H9 (cell line): ENCODE data around the gene CHID1. TPM values are rescaled to one million over a fixed set of nuclear protein-coding genes. Genes with fewer than 3 reads are reported as not detected.

Source experiments
- DNase-seq: peaks from one replicate; pipeline ENCODE4 v3.0.0-alpha.2; 2017
- H2AFZ ChIP-seq: one replicate; pipeline ENCODE4 v1.6.1; 2013; ENCODE audit warnings: mild to moderate bottlenecking, low read length, control low read depth, moderate library complexity
- H2AK5ac ChIP-seq: 2 replicates; pipeline ENCODE4 v1.6.1; 2013; ENCODE audit warnings: low read length, control low read depth, mixed read lengths; ENCODE audit not compliant: insufficient read length
- H2BK120ac ChIP-seq: one replicate; pipeline ENCODE4 v1.6.1; 2013; ENCODE audit warnings: low read depth, mild to moderate bottlenecking, low read length, control low read depth, inconsistent platforms; ENCODE audit not compliant: poor library complexity, severe bottlenecking
- H2BK12ac ChIP-seq: 2 replicates; pipeline ENCODE4 v1.6.1; 2013; ENCODE audit warnings: low read length, control low read depth, mixed read lengths, low read depth; ENCODE audit not compliant: insufficient read length
- H2BK15ac ChIP-seq: 2 replicates; pipeline ENCODE4 v1.6.1; 2013; ENCODE audit warnings: low read depth, low read length, control low read depth
- H2BK20ac ChIP-seq: one replicate; pipeline ENCODE4 v1.6.1; 2013; ENCODE audit warnings: low read depth, mild to moderate bottlenecking, low read length, control low read depth, inconsistent platforms; ENCODE audit not compliant: poor library complexity, severe bottlenecking
- H2BK5ac ChIP-seq: 2 replicates; pipeline ENCODE4 v1.6.1; 2013; ENCODE audit warnings: low read length, control low read depth, mixed read lengths; ENCODE audit not compliant: insufficient read length
- H3K14ac ChIP-seq: 2 replicates; pipeline ENCODE4 v1.6.1; 2013; ENCODE audit warnings: low read length, control low read depth; ENCODE audit not compliant: insufficient read depth
- H3K18ac ChIP-seq: 2 replicates; pipeline ENCODE4 v1.6.1; 2013; ENCODE audit warnings: low read depth, mild to moderate bottlenecking, mixed read lengths, low read length, control low read depth; ENCODE audit not compliant: insufficient read length
- H3K23ac ChIP-seq: 2 replicates; pipeline ENCODE4 v1.6.1; 2013; ENCODE audit warnings: low read length, control low read depth, mixed read lengths, low read depth; ENCODE audit not compliant: insufficient read length
- H3K23me2 ChIP-seq: 2 replicates; pipeline ENCODE4 v1.6.1; 2013; ENCODE audit warnings: low read depth, mild to moderate bottlenecking, mixed read lengths, low read length, control low read depth; ENCODE audit not compliant: insufficient read length, poor library complexity, severe bottlenecking
- H3K27ac ChIP-seq: 2 replicates; pipeline ENCODE4 v1.5.1; 2013; ENCODE audit warnings: low read length, control low read depth, mixed read lengths, low read depth; ENCODE audit not compliant: insufficient read length
- H3K27me3 ChIP-seq: 2 replicates; pipeline ENCODE4 v1.6.1; 2013; ENCODE audit warnings: low read length, control low read depth, inconsistent platforms; ENCODE audit not compliant: insufficient read depth
- H3K4ac ChIP-seq: 2 replicates; pipeline ENCODE4 v1.6.1; 2013; ENCODE audit warnings: low read depth, mild to moderate bottlenecking, control low read depth, inconsistent platforms, low read length, moderate library complexity
- H3K4me1 ChIP-seq: 2 replicates; pipeline ENCODE4 v1.6.1; 2013; ENCODE audit warnings: low read length, control low read depth, inconsistent platforms; ENCODE audit not compliant: insufficient read depth
- H3K4me2 ChIP-seq: 2 replicates; pipeline ENCODE4 v1.6.1; 2013; ENCODE audit warnings: low read length, control low read depth, mixed read lengths; ENCODE audit not compliant: insufficient read length, insufficient read depth
- H3K56ac ChIP-seq: 2 replicates; pipeline ENCODE4 v1.6.1; 2013; ENCODE audit warnings: low read depth, mild to moderate bottlenecking, mixed read lengths, low read length, control low read depth; ENCODE audit not compliant: insufficient read length
- H3K79me1 ChIP-seq: 2 replicates; pipeline ENCODE4 v1.6.1; 2013; ENCODE audit warnings: low read depth, mild to moderate bottlenecking, moderate library complexity, low read length, control low read depth, inconsistent platforms; ENCODE audit not compliant: insufficient read depth, poor library complexity, severe bottlenecking
- H3K79me2 ChIP-seq: 2 replicates; pipeline ENCODE4 v1.6.1; 2013; ENCODE audit warnings: low read length, control low read depth, inconsistent platforms; ENCODE audit not compliant: insufficient read depth
- H3K9ac ChIP-seq: 2 replicates; pipeline ENCODE4 v1.6.1; 2013; ENCODE audit warnings: low read length, control low read depth, mixed read lengths; ENCODE audit not compliant: insufficient read length; ENCODE audit errors: extremely low read depth
- H3K9me3 ChIP-seq: one replicate; pipeline ENCODE4 v1.6.1; 2013; ENCODE audit warnings: low read depth, low read length, inconsistent platforms; ENCODE audit not compliant: control insufficient read depth
- H3T11ph ChIP-seq: one replicate; pipeline ENCODE4 v1.6.1; 2013; ENCODE audit warnings: mild to moderate bottlenecking, low read length, control low read depth, inconsistent platforms
- H4K20me1 ChIP-seq: one replicate; pipeline ENCODE4 v1.6.1; 2013; ENCODE audit not compliant: control insufficient read depth, insufficient read length, insufficient read depth
- H4K5ac ChIP-seq: 2 replicates; pipeline ENCODE4 v1.6.1; 2013; ENCODE audit warnings: low read depth, mild to moderate bottlenecking, mixed read lengths, low read length, control low read depth; ENCODE audit not compliant: insufficient read length
- H4K8ac ChIP-seq: replicated peaks from 2 replicates; pipeline ENCODE4 v1.6.1; 2013; ENCODE audit warnings: low read length, control low read depth, mixed read lengths, low read depth; ENCODE audit not compliant: insufficient read length
- H4K91ac ChIP-seq: 2 replicates; pipeline ENCODE4 v1.6.1; 2013; ENCODE audit warnings: low read depth, mild to moderate bottlenecking, moderate library complexity, mixed read lengths, low read length, control low read depth; ENCODE audit not compliant: insufficient read length
- H3K27ac Mint-ChIP-seq, 3 experiments: 2 replicates in 2 of 3; 3 replicates in 1 of 3; pipeline ENCODE4 v1.8.0; 2020 to 2021; ENCODE audit warnings: mixed read lengths in 3 of 3, mild to moderate bottlenecking in 1 of 3, moderate library complexity in 1 of 3
- H3K27me3 Mint-ChIP-seq: 2 replicates; pipeline ENCODE4 v1.8.0; 2021; ENCODE audit warnings: low read depth, mild to moderate bottlenecking, moderate library complexity, mixed read lengths
- H3K36me3 Mint-ChIP-seq, 3 experiments: 2 replicates in 2 of 3; 3 replicates in 1 of 3; pipeline ENCODE4 v1.8.0; 2020 to 2021; ENCODE audit warnings: low read depth in 3 of 3, mixed read lengths in 3 of 3; ENCODE audit not compliant: insufficient read depth in 1 of 3
- H3K4me1 Mint-ChIP-seq, 2 experiments: 2 replicates each; pipeline ENCODE4 v1.8.0; 2020; ENCODE audit warnings: mixed read lengths in 2 of 2
- H3K4me3 Mint-ChIP-seq, 2 experiments: 2 replicates in 1 of 2; 3 replicates in 1 of 2; pipeline ENCODE4 v1.8.0; 2020 to 2021; ENCODE audit warnings: mild to moderate bottlenecking in 2 of 2, mixed read lengths in 2 of 2, moderate library complexity in 1 of 2
- H3K9me3 Mint-ChIP-seq, 2 experiments: 2 replicates in 1 of 2; 3 replicates in 1 of 2; pipeline ENCODE4 v1.8.0; 2020; ENCODE audit warnings: mild to moderate bottlenecking in 2 of 2, mixed read lengths in 2 of 2, moderate library complexity in 1 of 2
- WGBS: extraction: QIAGEN DNeasy Blood & Tissue Kit; methylation state at CpG from one replicate; pipeline ENCODE4 v1.1.7; 2013; ENCODE audit warnings: missing lambda C conversion rate, low lambda C conversion rate, mixed read lengths; ENCODE audit not compliant: insufficient read length; ENCODE audit errors: extremely low coverage; 5-methylcytosine and 5-hydroxymethylcytosine counted together
- total RNA-seq: library from RNA; stranded (reverse); gene quantifications from 2 replicates; pipeline ENCODE4 v1.2.1, GENCODE V29; 2021
- TF ChIP-seq, protein P1 (sequence below): fragments of 200-600 bp; sonication (generic); conservative IDR thresholded peaks from 3 replicates; pipeline ENCODE4 v1.8.0; 2021; ENCODE audit warnings: antibody characterized with exemption, mild to moderate bottlenecking

CHID1 gene
- total RNA-seq, 1 experiment from 2014 or later = 89.4 TPM

- H3K23me2 ChIP-seq = peaks cover 7% of the 10 kb centered on the region
- H2BK5ac ChIP-seq = no peak overlapping the region
- no peaks in the 10 kb centered on the region for H3K27me3 ChIP-seq
- no peaks in the 10 kb centered on the region for H4K20me1 ChIP-seq
- DNase-seq = no peak
- no peak overlapping the region for H2BK12ac ChIP-seq
- no peak overlapping the region for H3K14ac ChIP-seq
- H3K23ac ChIP-seq = no peak overlapping the region
- H4K8ac ChIP-seq = no peak overlapping the region
- no peak overlapping the region for H3K18ac ChIP-seq
- H4K91ac ChIP-seq = no peak overlapping the region
- Mint-ChIP-seq H3K27ac (no peak overlapping the region), H3K4me1 (peaks cover 14 to 18% of the 10 kb centered on the region in 2 experiments), H3K36me3 (peaks cover 4 to 14% (median 12%) of the 10 kb centered on the region in 3 experiments; a peak in 5 of 7 replicates), H3K4me3 (no peak overlapping the region), H3K9me3 (no peaks in the 10 kb centered on the region), H3K27me3 (no peaks in the 10 kb centered on the region)
- no peak overlapping the region for H3K4ac ChIP-seq
- no peaks in the 10 kb centered on the region for H3K9me3 ChIP-seq
- H2BK20ac ChIP-seq = no peak overlapping the region
- H4K5ac ChIP-seq = no peak overlapping the region
- peaks cover 12% of the 10 kb centered on the region for H3K79me1 ChIP-seq
- H3T11ph ChIP-seq = no peak overlapping the region
- no peak overlapping the region for H2BK120ac ChIP-seq
- no peak overlapping the region for H3K4me2 ChIP-seq
- no peaks in the 10 kb centered on the region for H3K4me1 ChIP-seq
- H2BK15ac ChIP-seq = no peak overlapping the region; the same call in 1 of the 2 replicates
- WGBS = no CpG with 5 or more reads among the region's 28 CpGs
- H2AFZ ChIP-seq = no peak overlapping the region
- peaks cover 9% of the 10 kb centered on the region; the same call in 1 of the 2 replicates for H3K79me2 ChIP-seq
- no peak overlapping the region for H2AK5ac ChIP-seq
- no peak overlapping the region for H3K9ac ChIP-seq
- TF ChIP-seq, protein P1, sequence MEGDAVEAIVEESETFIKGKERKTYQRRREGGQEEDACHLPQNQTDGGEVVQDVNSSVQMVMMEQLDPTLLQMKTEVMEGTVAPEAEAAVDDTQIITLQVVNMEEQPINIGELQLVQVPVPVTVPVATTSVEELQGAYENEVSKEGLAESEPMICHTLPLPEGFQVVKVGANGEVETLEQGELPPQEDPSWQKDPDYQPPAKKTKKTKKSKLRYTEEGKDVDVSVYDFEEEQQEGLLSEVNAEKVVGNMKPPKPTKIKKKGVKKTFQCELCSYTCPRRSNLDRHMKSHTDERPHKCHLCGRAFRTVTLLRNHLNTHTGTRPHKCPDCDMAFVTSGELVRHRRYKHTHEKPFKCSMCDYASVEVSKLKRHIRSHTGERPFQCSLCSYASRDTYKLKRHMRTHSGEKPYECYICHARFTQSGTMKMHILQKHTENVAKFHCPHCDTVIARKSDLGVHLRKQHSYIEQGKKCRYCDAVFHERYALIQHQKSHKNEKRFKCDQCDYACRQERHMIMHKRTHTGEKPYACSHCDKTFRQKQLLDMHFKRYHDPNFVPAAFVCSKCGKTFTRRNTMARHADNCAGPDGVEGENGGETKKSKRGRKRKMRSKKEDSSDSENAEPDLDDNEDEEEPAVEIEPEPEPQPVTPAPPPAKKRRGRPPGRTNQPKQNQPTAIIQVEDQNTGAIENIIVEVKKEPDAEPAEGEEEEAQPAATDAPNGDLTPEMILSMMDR = no peak
- H3K27ac ChIP-seq = no peak overlapping the region
- H3K56ac ChIP-seq = no peak overlapping the region
These were observed 14.5 kb upstream of the CHID1 start for GRCh38 chr11:925158-925495.
